ENCODE results near the gene CSHL1.
"Not testable (repeated sequence)": the region's sequence is repeated elsewhere in the genome, so short reads cannot be mapped to it uniquely, and the experiment has no call there.

Gene CSHL1

GRCh38 chr17:63894821-63895220, 16.2 kb downstream of the CSHL1 start:
- H3K36me3 ChIP-seq (ENCODE audit: insufficient read depth, low read length); H3K4me3 ChIP-seq (ENCODE audit: low read depth in 1 of 2, low read length in 2 of 2); H3K9me3 ChIP-seq (ENCODE audit: low read length); H3K9ac ChIP-seq (ENCODE audit: low read length); H3K27ac ChIP-seq (ENCODE audit: low read depth, low read length); H3K27me3 ChIP-seq (ENCODE audit: control insufficient read depth in 1 of 2, insufficient read depth in 2 of 2, low read length in 2 of 2); H3K4me1 ChIP-seq (ENCODE audit: insufficient read depth, low read length): not testable (repeated sequence)

GRCh38 chr17:63894021-63894420, 17.0 kb downstream of the CSHL1 start:
- H3K27me3 ChIP-seq (ENCODE audit: control insufficient read depth in 1 of 2, insufficient read depth in 2 of 2, low read length in 2 of 2); H3K27ac ChIP-seq (ENCODE audit: low read depth, low read length); H3K9ac ChIP-seq (ENCODE audit: low read length): not testable (repeated sequence)

GRCh38 chr17:63892316-63893037, 18.6 kb downstream of the CSHL1 start:
- not testable (repeated sequence) for H3K4me3 ChIP-seq (ENCODE audit: low read depth in 1 of 2, low read length in 2 of 2); H3K9me3 ChIP-seq (ENCODE audit: low read length); H3K36me3 ChIP-seq (ENCODE audit: insufficient read depth, low read length); H3K4me1 ChIP-seq (ENCODE audit: insufficient read depth, low read length); H3K9ac ChIP-seq (ENCODE audit: low read length); H3K27ac ChIP-seq (ENCODE audit: low read depth, low read length); H3K27me3 ChIP-seq (ENCODE audit: control insufficient read depth in 1 of 2, insufficient read depth in 2 of 2, low read length in 2 of 2)

More at GRCh38 chr17:63894021-63894420, 17.0 kb downstream of the CSHL1 start:
- not testable (repeated sequence) for H3K9me3 ChIP-seq (ENCODE audit: low read length); H3K36me3 ChIP-seq (ENCODE audit: insufficient read depth, low read length); H3K4me1 ChIP-seq (ENCODE audit: insufficient read depth, low read length); H3K4me3 ChIP-seq (ENCODE audit: low read depth in 1 of 2, low read length in 2 of 2)

GRCh38 chr17:63889026-63889848, 21.8 kb downstream of the CSHL1 start:
- not testable (repeated sequence) for H3K36me3 ChIP-seq (ENCODE audit: insufficient read depth, low read length); H3K9me3 ChIP-seq (ENCODE audit: low read length); H3K27ac ChIP-seq (ENCODE audit: low read depth, low read length); H3K4me1 ChIP-seq (ENCODE audit: insufficient read depth, low read length); H3K9ac ChIP-seq (ENCODE audit: low read length); H3K4me3 ChIP-seq (ENCODE audit: low read depth in 1 of 2, low read length in 2 of 2); H3K27me3 ChIP-seq (ENCODE audit: control insufficient read depth in 1 of 2, insufficient read depth in 2 of 2, low read length in 2 of 2)

GRCh38 chr17:63885119-63885518, 25.9 kb downstream of the CSHL1 start:
- not testable (repeated sequence) for H3K36me3 ChIP-seq (ENCODE audit: insufficient read depth, low read length); H3K9ac ChIP-seq (ENCODE audit: low read length); H3K27me3 ChIP-seq (ENCODE audit: control insufficient read depth in 1 of 2, insufficient read depth in 2 of 2, low read length in 2 of 2); H3K4me3 ChIP-seq (ENCODE audit: low read depth in 1 of 2, low read length in 2 of 2); H3K9me3 ChIP-seq (ENCODE audit: low read length); H3K4me1 ChIP-seq (ENCODE audit: insufficient read depth, low read length); H3K27ac ChIP-seq (ENCODE audit: low read depth, low read length)

GRCh38 chr17:63882626-63883126, 28.4 kb downstream of the CSHL1 start:
- not testable (repeated sequence) for H3K4me3 ChIP-seq (ENCODE audit: low read depth in 1 of 2, low read length in 2 of 2); H3K36me3 ChIP-seq (ENCODE audit: insufficient read depth, low read length); H3K4me1 ChIP-seq (ENCODE audit: insufficient read depth, low read length); H3K27ac ChIP-seq (ENCODE audit: low read depth, low read length); H3K9ac ChIP-seq (ENCODE audit: low read length); H3K27me3 ChIP-seq (ENCODE audit: control insufficient read depth in 1 of 2, insufficient read depth in 2 of 2, low read length in 2 of 2); H3K9me3 ChIP-seq (ENCODE audit: low read length)

- Histone ChIP-seq H3K27ac (ENCODE audit: low read depth, low read length) (no peak within 1 kb of the TSS), H3K27me3 (ENCODE audit: control insufficient read depth in 1 of 2, insufficient read depth in 2 of 2, low read length in 2 of 2) (no peaks in the 10 kb centered on the region), H3K4me1 (ENCODE audit: insufficient read depth, low read length) (no peaks in the 10 kb centered on the region), H3K9me3 (ENCODE audit: low read length) (no peaks in the 10 kb centered on the region), H3K4me3 (ENCODE audit: low read depth in 1 of 2, low read length in 2 of 2) (no peak within 1 kb of the TSS), H3K36me3 (ENCODE audit: insufficient read depth, low read length) (no peaks in the 10 kb centered on the region), H3K9ac (ENCODE audit: low read length) (no peak within 1 kb of the TSS)
Measured at GRCh38 chr17:63881935-63882601, 29.0 kb downstream of the CSHL1 start, which contains the start of gene GH2. GH2 (minus strand) TSS chr17:63881944; CDS start chr17:63881801, 143 bp downstream.

GRCh38 chr17:63881337-63881736, 29.7 kb downstream of the CSHL1 start:
- H3K9me3 ChIP-seq (ENCODE audit: low read length); H3K4me1 ChIP-seq (ENCODE audit: insufficient read depth, low read length); H3K4me3 ChIP-seq (ENCODE audit: low read depth in 1 of 2, low read length in 2 of 2); H3K36me3 ChIP-seq (ENCODE audit: insufficient read depth, low read length); H3K27ac ChIP-seq (ENCODE audit: low read depth, low read length); H3K9ac ChIP-seq (ENCODE audit: low read length); H3K27me3 ChIP-seq (ENCODE audit: control insufficient read depth in 1 of 2, insufficient read depth in 2 of 2, low read length in 2 of 2): not testable (repeated sequence)

GRCh38 chr17:63880706-63881105, 30.4 kb downstream of the CSHL1 start:
- no peak overlapping the region for H3K4me3 ChIP-seq (ENCODE audit: low read depth in 1 of 2, low read length in 2 of 2)
- H3K4me1 ChIP-seq (ENCODE audit: insufficient read depth, low read length) = no peaks in the 10 kb centered on the region
- H3K27me3 ChIP-seq (ENCODE audit: control insufficient read depth in 1 of 2, insufficient read depth in 2 of 2, low read length in 2 of 2) = no peaks in the 10 kb centered on the region
- H3K27ac ChIP-seq (ENCODE audit: low read depth, low read length) = no peak overlapping the region
- H3K9me3 ChIP-seq (ENCODE audit: low read length) = no peaks in the 10 kb centered on the region
- no peak overlapping the region for H3K9ac ChIP-seq (ENCODE audit: low read length)
- no peaks in the 10 kb centered on the region for H3K36me3 ChIP-seq (ENCODE audit: insufficient read depth, low read length)

- H3K27ac ChIP-seq (ENCODE audit: low read depth, low read length); H3K9ac ChIP-seq (ENCODE audit: low read length); H3K36me3 ChIP-seq (ENCODE audit: insufficient read depth, low read length); H3K4me1 ChIP-seq (ENCODE audit: insufficient read depth, low read length); H3K9me3 ChIP-seq (ENCODE audit: low read length); H3K27me3 ChIP-seq (ENCODE audit: control insufficient read depth in 1 of 2, insufficient read depth in 2 of 2, low read length in 2 of 2); H3K4me3 ChIP-seq (ENCODE audit: low read depth in 1 of 2, low read length in 2 of 2): not testable (repeated sequence)
Measured at GRCh38 chr17:63878413-63878812, 32.6 kb downstream of the CSHL1 start.

GRCh38 chr17:63874693-63875092, 36.4 kb downstream of the CSHL1 start:
- not testable (repeated sequence) for H3K27me3 ChIP-seq (ENCODE audit: control insufficient read depth in 1 of 2, insufficient read depth in 2 of 2, low read length in 2 of 2); H3K27ac ChIP-seq (ENCODE audit: low read depth, low read length); H3K4me3 ChIP-seq (ENCODE audit: low read depth in 1 of 2, low read length in 2 of 2); H3K9me3 ChIP-seq (ENCODE audit: low read length); H3K9ac ChIP-seq (ENCODE audit: low read length); H3K36me3 ChIP-seq (ENCODE audit: insufficient read depth, low read length); H3K4me1 ChIP-seq (ENCODE audit: insufficient read depth, low read length)
